A549 treated with CpdA at 1 μM for 4 hours (cell line): ENCODE measurements around the gene SAMMSON. TPM values are rescaled to one million over a fixed set of nuclear protein-coding genes. Genes with fewer than 3 reads are reported as not detected.

Experiments used
- total RNA-seq: library from RNA; stranded (reverse); fragments of 200-300 nt; extraction: Qiagen RNA extraction; gene quantifications from 5 replicates; pipeline ENCODE4 v1.2.3, GENCODE V29; 2022; ENCODE audit warnings: low read depth

The SAMMSON gene
- total RNA-seq, result not detected in 5 replicates

DNA sequence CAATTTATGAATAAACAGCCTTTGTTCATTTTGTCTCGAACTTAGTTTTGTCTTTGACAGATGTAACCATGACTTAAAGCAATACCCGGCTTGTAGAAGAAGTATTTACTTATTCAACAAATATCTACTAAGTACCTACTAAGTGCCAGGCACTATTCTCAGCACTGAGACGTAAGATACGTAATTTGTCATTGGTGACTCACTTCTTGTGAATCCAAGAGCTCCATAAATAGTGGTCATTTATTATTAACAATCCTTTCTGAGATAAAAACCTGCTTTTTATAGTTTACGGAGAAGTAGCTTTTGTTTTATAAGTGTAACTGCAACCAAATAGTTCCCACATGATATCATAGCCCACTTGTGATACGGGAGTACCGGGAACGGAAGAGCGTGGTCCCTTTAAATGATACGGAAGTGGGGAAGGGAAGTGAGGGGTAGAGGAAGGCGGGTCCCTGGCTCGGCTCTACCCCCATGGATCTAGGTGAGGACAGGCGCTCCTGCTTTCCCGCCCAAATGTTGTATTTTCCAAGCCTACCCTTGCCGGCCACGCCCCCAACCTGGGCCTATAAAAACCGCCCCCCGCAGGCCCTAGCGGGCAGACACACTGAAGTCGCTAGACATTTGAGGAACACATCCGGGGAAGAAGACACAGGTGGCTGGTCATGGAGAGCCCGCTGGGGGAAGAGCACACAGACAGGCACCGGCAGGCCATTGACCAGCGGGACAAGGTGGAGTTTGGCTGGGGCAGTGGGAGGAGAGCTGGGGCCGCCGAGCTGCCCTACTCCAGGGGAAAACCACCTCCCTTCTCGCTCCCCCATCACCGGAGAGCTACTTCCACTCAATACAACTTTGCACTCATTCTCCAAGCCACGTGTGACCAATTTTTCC, at the start of gene SAMMSON:
SAMMSON (plus strand) TSS at position 594 of the 888 bp plus-strand sequence.

